ENCODE data around the gene PLSCR1. TPM values are rescaled to one million over a fixed set of nuclear protein-coding genes. Genes with fewer than 3 reads are reported as not detected.

The PLSCR1 gene
- total RNA-seq, 1 experiment from 2014 or later, result 58.1 TPM

GRCh38 chr3:146501752-146502151, 42.7 kb downstream of the PLSCR1 start (continued):
- TF ChIP-seq ZBTB43 (CRISPR knock-in tag; IDR thresholded peaks at IDR 0.05), result no peak
- TF ChIP-seq NR3C1 (CRISPR knock-in tag; conservative IDR thresholded peaks at IDR 0.05; ENCODE audit: low read depth), result no peak

GRCh38 chr3:146499701-146500100, 44.7 kb downstream of the PLSCR1 start:
- peaks cover 23% of the 10 kb centered on the region for H3K4me1 Mint-ChIP-seq
- ChIA-PET POLR2A (no interaction called here), CTCF (no interaction called here)
- peaks cover 34% of the 10 kb centered on the region for H3K9me3 Mint-ChIP-seq
- H3K27ac Mint-ChIP-seq, result no peak overlapping the region
- peaks cover 15% of the 10 kb centered on the region; the same call in 1 of the 2 replicates for H3K36me3 Mint-ChIP-seq
- no peak overlapping the region for H3K4me3 Mint-ChIP-seq
- DNase-seq (ENCODE audit: low spot score) (no peak), ATAC-seq (no peak)
- no peaks in the 10 kb centered on the region for H3K27me3 Mint-ChIP-seq (ENCODE audit: low read depth)
- no peak for TF ChIP-seq ARID4B (CRISPR knock-in tag; IDR thresholded peaks at IDR 0.05; ENCODE audit: borderline replicate concordance)
- TF ChIP-seq ZBTB43 (CRISPR knock-in tag; IDR thresholded peaks at IDR 0.05), result no peak
- TF ChIP-seq ETV6 (CRISPR knock-in tag; IDR thresholded peaks at IDR 0.05), result no peak
- no peak for TF ChIP-seq FOXP4 (CRISPR knock-in tag; IDR thresholded peaks at IDR 0.05)
- TF ChIP-seq GRHL2 (CRISPR knock-in tag; IDR thresholded peaks at IDR 0.05; ENCODE audit: insufficient replicate concordance, severe bottlenecking), result no peak
- TF ChIP-seq ZNF512 (CRISPR knock-in tag; IDR thresholded peaks at IDR 0.05; ENCODE audit: borderline replicate concordance), result no peak
- no peak for TF ChIP-seq RORB (CRISPR knock-in tag; IDR thresholded peaks at IDR 0.05)
- no peak for TF ChIP-seq USF1 (CRISPR knock-in tag; IDR thresholded peaks at IDR 0.05)
- no peak for TF ChIP-seq ERG (CRISPR knock-in tag; IDR thresholded peaks at IDR 0.05)
- TF ChIP-seq OVOL2 (CRISPR knock-in tag; IDR thresholded peaks at IDR 0.05; ENCODE audit: borderline replicate concordance), result no peak
- TF ChIP-seq ZNF425 (CRISPR knock-in tag; conservative IDR thresholded peaks at IDR 0.05), result no peak
- TF ChIP-seq SOX15 (CRISPR knock-in tag; IDR thresholded peaks at IDR 0.05), result no peak
- no peak for TF ChIP-seq CBFB (CRISPR knock-in tag; IDR thresholded peaks at IDR 0.05; ENCODE audit: low read depth)
- no peak for TF ChIP-seq ZNF671 (CRISPR knock-in tag; IDR thresholded peaks at IDR 0.05)
- TF ChIP-seq NFATC4 (CRISPR knock-in tag; IDR thresholded peaks at IDR 0.05), result no peak
- no peak for TF ChIP-seq ZNF317 (CRISPR knock-in tag; IDR thresholded peaks at IDR 0.05; ENCODE audit: borderline replicate concordance, low read depth)
- TF ChIP-seq SMAD4 (CRISPR knock-in tag; IDR thresholded peaks at IDR 0.05), result no peak
- TF ChIP-seq MLX (CRISPR knock-in tag; IDR thresholded peaks at IDR 0.05), result no peak
